HUES48 (cell line): Measurements from ENCODE around the gene FMO3.

ENCODE experiments used
- H3K27ac ChIP-seq: one replicate; pipeline ENCODE4 v1.7.0; 2013; ENCODE audit warnings: low read depth, low read length, inconsistent platforms
- H3K27me3 ChIP-seq: 2 replicates; pipeline ENCODE4 v1.6.1; 2013; ENCODE audit warnings: mild to moderate bottlenecking, low read length; ENCODE audit not compliant: control insufficient read depth, insufficient read depth
- H3K36me3 ChIP-seq: 2 replicates; pipeline ENCODE4 v1.6.1; 2013; ENCODE audit warnings: low read length; ENCODE audit not compliant: control insufficient read depth, insufficient read depth
- H3K4me1 ChIP-seq: 2 replicates; pipeline ENCODE4 v1.6.1; 2013; ENCODE audit warnings: mild to moderate bottlenecking, low read length; ENCODE audit not compliant: control insufficient read depth, insufficient read depth
- H3K4me3 ChIP-seq: 2 replicates; pipeline ENCODE4 v1.5.1; 2013; ENCODE audit warnings: mild to moderate bottlenecking, low read depth, low read length
- H3K9ac ChIP-seq: 2 replicates; pipeline ENCODE4 v1.6.1; 2013; ENCODE audit warnings: mild to moderate bottlenecking, low read depth, low read length, moderate library complexity
- H3K9me3 ChIP-seq: 2 replicates; pipeline ENCODE4 v1.6.1; 2013; ENCODE audit warnings: low read length; ENCODE audit not compliant: control insufficient read depth, insufficient read depth

The FMO3 gene

DNA sequence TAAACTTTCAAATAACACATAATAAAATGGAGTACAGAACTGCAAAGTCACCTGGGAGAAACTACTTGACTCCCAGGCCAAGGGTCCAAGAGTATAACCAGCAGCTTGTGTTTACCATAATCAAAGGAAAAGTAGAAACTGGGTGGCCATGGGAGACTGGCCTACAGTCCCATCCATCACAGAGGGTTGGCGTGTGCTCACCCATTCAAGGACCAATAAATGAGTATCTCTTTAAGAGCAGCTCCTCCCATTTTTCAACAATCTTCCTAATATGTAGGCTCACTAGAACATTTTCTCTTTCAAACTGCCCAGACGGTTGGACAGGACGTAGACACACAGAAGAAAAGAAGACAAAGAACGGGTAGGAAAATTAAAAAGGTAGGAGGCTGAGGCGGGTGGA, at the start of gene FMO3:
FMO3 (plus strand) TSS at position 302 of the 400 bp plus-strand sequence. CDS start 1,754 bp downstream, outside the sequence.
- H3K27me3 ChIP-seq = no peaks in the 10 kb centered on the region
- no peaks in the 10 kb centered on the region for H3K9me3 ChIP-seq
- no peaks in the 10 kb centered on the region for H3K4me1 ChIP-seq
- H3K9ac ChIP-seq = no peak within 1 kb of the TSS
- no peaks in the 10 kb centered on the region for H3K36me3 ChIP-seq
- no peak within 1 kb of the TSS for H3K4me3 ChIP-seq
- H3K27ac ChIP-seq = no peak within 1 kb of the TSS

DNA sequence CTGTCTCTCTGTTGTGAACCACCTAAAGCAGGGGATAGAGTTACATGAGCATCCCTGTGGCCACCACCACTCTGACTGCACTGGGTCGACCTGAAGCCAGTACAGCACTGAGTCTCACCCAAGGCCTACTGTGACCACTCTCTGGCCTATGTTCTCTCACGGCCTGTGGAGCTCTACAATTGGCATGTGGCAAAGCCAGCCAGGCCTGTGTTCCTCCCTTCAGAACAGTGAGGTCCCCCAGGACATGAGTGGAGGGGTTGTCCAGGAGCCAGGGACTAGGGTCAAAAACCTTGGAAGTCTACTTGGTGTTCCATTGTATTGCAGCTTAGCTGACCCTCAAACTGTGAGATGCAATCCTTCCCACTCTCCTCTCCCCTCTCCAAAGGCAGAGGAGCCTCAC, 42.7 kb upstream of the FMO3 start:
- Histone ChIP-seq H3K27ac (no peak overlapping the region), H3K9ac (no peak overlapping the region), H3K27me3 (no peaks in the 10 kb centered on the region), H3K36me3 (no peaks in the 10 kb centered on the region), H3K4me1 (no peaks in the 10 kb centered on the region), H3K4me3 (no peak overlapping the region), H3K9me3 (no peaks in the 10 kb centered on the region)

DNA sequence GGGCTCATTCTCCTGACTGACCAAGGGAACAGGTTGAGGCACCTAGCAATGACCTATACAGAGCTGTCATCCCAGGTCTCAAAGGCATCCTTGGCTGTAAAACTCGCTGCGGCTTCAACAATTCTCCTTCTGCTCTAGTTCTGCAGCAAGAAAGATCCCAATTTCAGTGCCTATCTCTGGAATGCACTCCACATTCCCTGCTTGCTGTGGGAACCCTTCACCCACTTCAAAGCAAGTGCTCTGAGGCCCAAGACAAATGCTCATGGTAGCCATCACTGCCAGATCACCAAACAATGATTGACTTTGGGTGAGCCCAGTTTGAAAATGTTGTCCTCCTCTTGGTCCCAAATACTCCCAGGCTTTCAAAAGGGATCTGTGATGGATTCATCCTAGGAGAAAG, 37.7 kb upstream of the FMO3 start:
- no peaks in the 10 kb centered on the region for H3K27me3 ChIP-seq
- H3K4me3 ChIP-seq = no peak overlapping the region
- no peak overlapping the region for H3K9ac ChIP-seq
- no peaks in the 10 kb centered on the region for H3K36me3 ChIP-seq
- no peak overlapping the region for H3K27ac ChIP-seq
- no peaks in the 10 kb centered on the region for H3K4me1 ChIP-seq
- no peaks in the 10 kb centered on the region for H3K9me3 ChIP-seq

DNA sequence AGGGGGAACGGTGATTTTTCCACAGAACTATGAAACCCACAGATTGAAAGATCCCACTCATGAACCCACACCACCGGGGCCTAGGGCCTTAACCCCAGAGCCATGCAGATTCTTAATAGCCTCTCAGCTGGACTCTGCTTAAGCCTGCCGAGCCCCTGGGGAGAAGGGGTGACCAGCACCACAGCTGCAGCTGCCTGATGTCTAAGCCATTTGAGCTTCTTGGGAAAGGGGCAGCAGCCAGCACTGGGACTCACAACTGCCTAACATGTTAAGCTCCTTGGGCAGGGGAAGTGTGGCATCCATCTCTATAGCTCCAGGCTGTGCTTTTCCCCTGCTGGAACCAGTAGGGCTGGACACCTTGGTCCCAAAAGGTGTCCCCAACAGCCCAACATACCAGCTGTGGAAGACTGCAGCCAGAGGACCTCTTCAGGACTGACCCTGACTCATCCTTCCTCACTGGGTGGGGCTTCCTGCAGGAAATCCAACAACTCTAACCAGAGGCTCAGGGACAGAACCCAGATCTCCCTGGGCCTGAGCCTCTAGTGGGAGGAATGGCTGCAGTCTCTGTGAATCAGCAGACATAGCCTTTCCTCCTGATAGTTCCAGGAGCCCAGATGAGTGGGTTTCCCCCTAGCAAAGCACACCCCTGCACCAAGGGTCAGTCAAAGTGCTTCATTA, 34.6 kb upstream of the FMO3 start:
- Histone ChIP-seq H3K4me3 (no peak overlapping the region), H3K9ac (no peak overlapping the region), H3K27me3 (no peaks in the 10 kb centered on the region), H3K27ac (no peak overlapping the region), H3K36me3 (no peaks in the 10 kb centered on the region), H3K9me3 (no peaks in the 10 kb centered on the region), H3K4me1 (no peaks in the 10 kb centered on the region)

DNA sequence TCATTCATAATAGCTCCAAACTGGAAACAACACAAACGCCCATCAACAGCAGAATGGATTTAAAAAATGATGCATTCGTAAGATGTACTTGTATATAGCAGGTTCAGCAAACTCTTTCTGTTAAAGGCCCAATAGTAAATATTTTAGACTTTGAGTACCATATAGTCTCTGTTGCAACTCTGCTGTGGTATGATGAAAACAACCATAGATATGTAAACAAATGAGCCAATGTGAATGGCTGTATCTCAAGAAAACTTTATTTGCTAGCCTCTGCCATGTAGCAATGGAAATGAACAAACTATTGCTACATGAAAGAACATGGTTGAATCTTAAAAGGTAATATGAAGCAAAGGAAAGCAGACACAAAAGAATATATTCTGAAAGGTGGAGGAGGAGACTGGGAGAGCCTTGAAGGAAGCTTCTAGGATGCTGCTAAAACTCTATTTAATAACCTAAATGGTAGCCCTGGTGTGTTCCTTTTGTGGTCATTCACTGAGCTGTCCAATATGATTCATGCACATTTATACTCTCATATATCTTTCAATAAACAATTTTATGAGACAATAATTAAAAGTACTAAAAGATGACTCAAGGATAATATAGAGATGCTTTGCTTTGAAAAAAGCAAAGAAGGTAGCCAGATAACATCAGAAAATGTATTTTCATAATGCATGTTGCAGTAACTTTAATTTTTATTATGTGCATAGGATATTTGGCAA, 29.1 kb upstream of the FMO3 start:
- H3K36me3 ChIP-seq = no peaks in the 10 kb centered on the region
- no peak overlapping the region for H3K9ac ChIP-seq
- no peaks in the 10 kb centered on the region for H3K27me3 ChIP-seq
- H3K27ac ChIP-seq = no peak overlapping the region
- no peaks in the 10 kb centered on the region for H3K9me3 ChIP-seq
- H3K4me1 ChIP-seq = no peaks in the 10 kb centered on the region
- H3K4me3 ChIP-seq = no peak overlapping the region

- Histone ChIP-seq H3K4me1 (no peaks in the 10 kb centered on the region), H3K9me3 (no peaks in the 10 kb centered on the region), H3K9ac (no peak overlapping the region), H3K36me3 (no peaks in the 10 kb centered on the region), H3K27me3 (no peaks in the 10 kb centered on the region), H3K27ac (no peak overlapping the region), H3K4me3 (no peak overlapping the region)
These were observed 27.8 kb upstream of the FMO3 start for GRCh38 chr1:171062902-171063301.

DNA sequence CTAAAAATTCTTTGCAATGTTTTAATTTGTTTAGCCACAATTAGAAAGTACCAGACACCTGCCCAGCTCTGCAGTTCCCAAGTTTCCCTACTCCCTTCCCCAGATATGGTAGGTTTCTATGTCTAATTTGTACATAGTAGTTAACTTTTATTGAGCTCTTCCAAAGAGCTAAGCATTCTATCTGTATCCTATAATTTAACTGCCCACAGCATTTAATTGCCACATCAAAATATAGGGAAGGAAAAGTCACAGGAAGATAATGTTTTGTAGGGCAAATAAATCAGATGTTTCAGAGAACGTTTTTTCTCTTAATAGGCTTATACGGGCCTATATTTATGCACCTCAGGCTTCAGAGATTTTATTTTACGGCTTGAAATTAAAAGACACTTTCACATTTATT, 15.7 kb upstream of the FMO3 start:
- Histone ChIP-seq H3K27ac (no peak overlapping the region), H3K4me3 (no peak overlapping the region), H3K4me1 (no peaks in the 10 kb centered on the region), H3K36me3 (no peaks in the 10 kb centered on the region), H3K27me3 (no peaks in the 10 kb centered on the region), H3K9ac (no peak overlapping the region), H3K9me3 (no peaks in the 10 kb centered on the region)

DNA sequence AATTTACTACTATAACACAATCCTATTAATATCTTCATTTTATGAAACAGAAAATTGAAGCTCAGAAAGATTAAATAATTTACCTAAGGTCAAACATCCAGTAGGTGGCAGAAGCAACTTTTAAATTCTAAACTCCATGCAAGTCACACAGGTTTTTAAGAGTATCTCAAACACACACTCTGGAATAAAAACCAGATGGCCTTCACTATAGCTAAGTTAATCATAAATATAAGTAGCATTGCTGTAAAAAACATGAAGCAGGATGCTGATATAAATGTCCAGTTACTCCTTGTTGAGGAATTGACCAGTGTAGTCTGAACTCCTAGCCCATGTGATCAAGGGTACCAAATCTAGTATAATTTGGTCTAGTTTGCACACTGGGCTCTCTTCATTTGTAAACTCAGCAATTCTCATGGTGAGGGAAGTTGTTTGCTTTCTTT, 9.4 kb upstream of the FMO3 start:
- Histone ChIP-seq H3K4me3 (no peak overlapping the region), H3K4me1 (0 out of 2 replicates have a peak, but pooled peaks cover 3% of the 10 kb centered on the region), H3K27me3 (no peaks in the 10 kb centered on the region), H3K9ac (no peak overlapping the region), H3K27ac (no peak overlapping the region), H3K9me3 (no peaks in the 10 kb centered on the region), H3K36me3 (no peaks in the 10 kb centered on the region)

DNA sequence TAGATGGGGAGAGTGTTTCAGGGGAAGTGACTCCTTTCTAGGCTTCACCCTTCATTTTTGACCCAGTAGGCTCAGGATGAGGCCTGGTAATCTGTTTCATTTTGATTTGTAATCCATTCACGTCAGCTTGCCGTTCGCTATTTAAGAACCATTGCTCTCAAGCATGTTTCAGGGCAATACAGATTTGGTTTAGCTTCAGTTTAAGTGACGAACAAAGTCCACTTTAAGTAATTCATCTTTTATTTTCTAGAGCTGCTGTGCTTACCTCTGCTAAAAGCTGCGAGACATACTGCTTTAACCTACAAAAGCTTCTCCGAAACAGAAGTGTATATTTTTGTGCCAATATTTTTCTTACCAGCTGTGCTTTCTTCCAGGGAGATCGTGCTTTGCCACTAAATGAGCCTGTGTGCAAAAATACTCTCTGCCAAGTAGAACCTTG, 8.9 kb upstream of the FMO3 start:
- no peaks in the 10 kb centered on the region for H3K27me3 ChIP-seq
- no peak overlapping the region for H3K9ac ChIP-seq
- H3K4me1 ChIP-seq = 0 out of 2 replicates have a peak, but pooled peaks cover 3% of the 10 kb centered on the region
- H3K27ac ChIP-seq = no peak overlapping the region
- no peaks in the 10 kb centered on the region for H3K9me3 ChIP-seq
- no peak overlapping the region for H3K4me3 ChIP-seq
- H3K36me3 ChIP-seq = no peaks in the 10 kb centered on the region

DNA sequence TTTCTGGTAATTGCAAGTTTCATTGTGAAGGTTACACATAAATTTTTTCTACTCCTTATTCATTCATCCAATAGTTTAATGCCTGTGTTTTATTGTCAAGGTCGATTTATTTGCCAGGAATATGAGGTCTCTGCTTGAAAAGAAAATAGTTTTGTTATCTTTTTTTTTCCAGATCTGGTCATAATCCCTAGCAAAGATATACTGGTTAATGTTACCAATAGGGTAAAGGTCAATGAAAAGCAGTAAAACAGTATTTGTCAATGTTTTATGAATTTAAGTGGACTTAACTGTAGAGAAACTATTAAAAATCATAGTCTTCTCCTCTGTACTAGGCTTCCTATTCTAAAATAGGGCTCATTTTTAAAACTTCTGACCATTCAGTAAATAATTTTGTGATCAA, 8.1 kb upstream of the FMO3 start:
- Histone ChIP-seq H3K9ac (no peak overlapping the region), H3K9me3 (no peaks in the 10 kb centered on the region), H3K27ac (no peak overlapping the region), H3K4me1 (0 out of 2 replicates have a peak, but pooled peaks cover 3% of the 10 kb centered on the region), H3K4me3 (no peak overlapping the region), H3K27me3 (no peaks in the 10 kb centered on the region), H3K36me3 (no peaks in the 10 kb centered on the region)

- no peaks in the 10 kb centered on the region for H3K9me3 ChIP-seq
- H3K36me3 ChIP-seq = no peaks in the 10 kb centered on the region
- no peak overlapping the region for H3K4me3 ChIP-seq
- H3K4me1 ChIP-seq = 0 out of 2 replicates have a peak, but pooled peaks cover 3% of the 10 kb centered on the region
- no peak overlapping the region for H3K9ac ChIP-seq
- no peak overlapping the region for H3K27ac ChIP-seq
- H3K27me3 ChIP-seq = no peaks in the 10 kb centered on the region
These were observed 7.5 kb upstream of the FMO3 start for GRCh38 chr1:171083222-171083621.
